ENCODE results near the gene FANK1.
"Not testable (repeated sequence)": the region's sequence is repeated elsewhere in the genome, so short reads cannot be mapped to it uniquely, and the experiment has no call there.

- not testable (repeated sequence) for TF ChIP-seq POLR2AphosphoS5 (IDR thresholded peaks at IDR 0.05; ENCODE audit: low read depth, low read length); POLR2A (IDR thresholded peaks at IDR 0.05; ENCODE audit: low read depth, low read length); TAF1 (IDR thresholded peaks at IDR 0.05; ENCODE audit: borderline replicate concordance, low read depth, low read length)
Observed at GRCh38 chr10:125970077-125970630, 73.8 kb downstream of the FANK1 start.
